ENCODE measurements around the gene ITGA5. TPM values are rescaled to one million over a fixed set of nuclear protein-coding genes. Genes with fewer than 3 reads are reported as not detected.

The ITGA5 gene
- total RNA-seq, 1 experiment from 2014 or later, result 8.0 TPM

GRCh38 chr12:54375259-54375579 is 43.8 kb downstream of the ITGA5 start:
- H3K27ac Mint-ChIP-seq (ENCODE audit: unreplicated experiment), result no peak overlapping the region
- H3K9me3 Mint-ChIP-seq (ENCODE audit: low read depth, unreplicated experiment), result no peaks in the 10 kb centered on the region
- BruUV-seq (replicated peaks), result no TSS peak
- no peak for DNase-seq
- intact Hi-C loops (cut with micrococcal nuclease; ENCODE audit: unreplicated experiment), result no loop called here
- H3K27me3 Mint-ChIP-seq (ENCODE audit: unreplicated experiment), result no peaks in the 10 kb centered on the region
- CTCF ChIA-PET, result no interaction called here
- no peak overlapping the region for H3K4me3 Mint-ChIP-seq (ENCODE audit: low read depth, unreplicated experiment)
- H3K4me1 Mint-ChIP-seq (ENCODE audit: low read depth, unreplicated experiment), result peaks cover 65% of the 10 kb centered on the region
- no peak for TF ChIP-seq CTCF (IDR thresholded peaks at IDR 0.05; ENCODE audit: unreplicated experiment)
- peaks cover 20% of the 10 kb centered on the region for H3K36me3 Mint-ChIP-seq (ENCODE audit: insufficient read depth, unreplicated experiment)

- CTCF ChIA-PET, result interaction anchor here (1.6 kb wide), 1 partner anchor 50 kb away, joined by 7 read pairs; the partner anchor contains the start of gene COPZ1
- TF ChIP-seq CTCF (IDR thresholded peaks at IDR 0.05; ENCODE audit: unreplicated experiment), result no peak
- H3K4me1 Mint-ChIP-seq (ENCODE audit: low read depth, unreplicated experiment), result peaks cover 61% of the 10 kb centered on the region
- peaks cover 25% of the 10 kb centered on the region for H3K36me3 Mint-ChIP-seq (ENCODE audit: insufficient read depth, unreplicated experiment)
- no peaks in the 10 kb centered on the region for H3K9me3 Mint-ChIP-seq (ENCODE audit: low read depth, unreplicated experiment)
- DNase-seq, result no peak
- H3K27ac Mint-ChIP-seq (ENCODE audit: unreplicated experiment), result peak overlapping the region; percentile 54
- peaks cover 2% of the 10 kb centered on the region for H3K27me3 Mint-ChIP-seq (ENCODE audit: unreplicated experiment)
- intact Hi-C loops (cut with micrococcal nuclease; ENCODE audit: unreplicated experiment), result no loop called here
- no peak overlapping the region for H3K4me3 Mint-ChIP-seq (ENCODE audit: low read depth, unreplicated experiment)
- BruUV-seq (replicated peaks), result no TSS peak
Measured at GRCh38 chr12:54374562-54375258, 44.4 kb downstream of the ITGA5 start.

GRCh38 chr12:54373649-54374561 is 45.2 kb downstream of the ITGA5 start:
- TSS peak; percentile 25 for BruUV-seq (replicated peaks)
- peaks cover 65% of the 10 kb centered on the region for H3K4me1 Mint-ChIP-seq (ENCODE audit: low read depth, unreplicated experiment)
- TF ChIP-seq CTCF (IDR thresholded peaks at IDR 0.05; ENCODE audit: unreplicated experiment), result no peak
- no peaks in the 10 kb centered on the region for H3K9me3 Mint-ChIP-seq (ENCODE audit: low read depth, unreplicated experiment)
- CTCF ChIA-PET, result interaction anchor here (0.6 to 1.6 kb wide), 3 partner anchors 9 to 49 kb away, joined by 3 to 7 read pairs (median 3); partner anchors contain the start of gene COPZ1
- intact Hi-C loops (cut with micrococcal nuclease; ENCODE audit: unreplicated experiment), result no loop called here
- H3K4me3 Mint-ChIP-seq (ENCODE audit: low read depth, unreplicated experiment), result no peak overlapping the region
- peak overlapping the region; percentile 54 for H3K27ac Mint-ChIP-seq (ENCODE audit: unreplicated experiment)
- peak; percentile 46 for DNase-seq
- H3K36me3 Mint-ChIP-seq (ENCODE audit: insufficient read depth, unreplicated experiment), result peaks cover 22% of the 10 kb centered on the region
- peaks cover 10% of the 10 kb centered on the region for H3K27me3 Mint-ChIP-seq (ENCODE audit: unreplicated experiment)

- intact Hi-C loops (cut with micrococcal nuclease; ENCODE audit: unreplicated experiment), result no loop called here
- H3K4me1 Mint-ChIP-seq (ENCODE audit: low read depth, unreplicated experiment), result peaks cover 61% of the 10 kb centered on the region
- no TSS peak for BruUV-seq (replicated peaks)
- H3K4me3 Mint-ChIP-seq (ENCODE audit: low read depth, unreplicated experiment), result peak overlapping the region; percentile 30
- peak overlapping the region; percentile 62 for H3K27ac Mint-ChIP-seq (ENCODE audit: unreplicated experiment)
- DNase-seq, result peak; percentile 57
- peaks cover 17% of the 10 kb centered on the region for H3K36me3 Mint-ChIP-seq (ENCODE audit: insufficient read depth, unreplicated experiment)
- no peak for TF ChIP-seq CTCF (IDR thresholded peaks at IDR 0.05; ENCODE audit: unreplicated experiment)
- H3K9me3 Mint-ChIP-seq (ENCODE audit: low read depth, unreplicated experiment), result no peaks in the 10 kb centered on the region
- peaks cover 26% of the 10 kb centered on the region for H3K27me3 Mint-ChIP-seq (ENCODE audit: unreplicated experiment)
- CTCF ChIA-PET, result interaction anchor here (0.5 to 1.0 kb wide), 4 partner anchors 34 to 187 kb away, joined by 3 to 7 read pairs (median 3); no protein-coding TSS in a partner anchor
Measured at GRCh38 chr12:54372113-54372806, 46.8 kb downstream of the ITGA5 start.
